HG03045 (cell line): Measurements from ENCODE around the gene FUT2.

ENCODE experiments used
- ATAC-seq: cut with Tn5 transposase; IDR thresholded peaks from one replicate; pipeline ENCODE4 v1.9.1; 2021; ENCODE audit warnings: mild to moderate bottlenecking, moderate library complexity; ENCODE audit not compliant: unreplicated experiment

The FUT2 gene

GRCh38 chr19:48749571-48750198 is 53.9 kb downstream of the FUT2 start:
- ATAC-seq = no peak

- no peak for ATAC-seq
Measured at GRCh38 chr19:48750351-48750750, 54.6 kb downstream of the FUT2 start.

GRCh38 chr19:48750771-48751504 is 55.2 kb downstream of the FUT2 start:
- no peak for ATAC-seq

- no peak for ATAC-seq
Measured at GRCh38 chr19:48751845-48752495, 56.2 kb downstream of the FUT2 start.

- ATAC-seq = no peak
Measured at GRCh38 chr19:48752496-48753365, 57.0 kb downstream of the FUT2 start, which contains the start of gene FUT1. Gene FUT1 (minus strand): TSS chr19:48752641. CDS start chr19:48751281, 1,360 bp downstream.

- ATAC-seq = no peak
Measured at GRCh38 chr19:48755084-48755641, 59.4 kb downstream of the FUT2 start, which contains the start of gene FGF21. Gene FGF21 (plus strand): TSS chr19:48755524. CDS start chr19:48756237, 713 bp downstream.
